Activated naive CD8-positive, alpha-beta T cell treated with anti-CD3 and anti-CD28 coated beads for 36 hours (primary cell): Measurements from ENCODE around the gene ADAM12. TPM values are rescaled to one million over a fixed set of nuclear protein-coding genes. Genes with fewer than 3 reads are reported as not detected.

Experiments used
- DNase-seq: peaks from one replicate; pipeline ENCODE4 v3.0.0; 2021
- H3K27ac Mint-ChIP-seq: one replicate; pipeline ENCODE4 v1.8.0; 2022; ENCODE audit warnings: mild to moderate bottlenecking, moderate library complexity, mixed read lengths
- H3K27me3 Mint-ChIP-seq: one replicate; pipeline ENCODE4 v1.8.0; 2022; ENCODE audit warnings: mild to moderate bottlenecking, mixed read lengths
- H3K36me3 Mint-ChIP-seq: one replicate; pipeline ENCODE4 v1.8.0; 2021; ENCODE audit warnings: mild to moderate bottlenecking, mixed read lengths
- H3K4me1 Mint-ChIP-seq: one replicate; pipeline ENCODE4 v1.8.0; 2021; ENCODE audit warnings: mixed read lengths
- H3K4me3 Mint-ChIP-seq: one replicate; pipeline ENCODE4 v1.8.0; 2022; ENCODE audit warnings: mild to moderate bottlenecking, moderate library complexity, mixed read lengths
- H3K9me3 Mint-ChIP-seq: one replicate; pipeline ENCODE4 v1.8.0; 2022; ENCODE audit warnings: mixed read lengths
- total RNA-seq, 2 experiments: library from RNA; stranded (reverse); gene quantifications; one replicate each; pipeline ENCODE4 v1.2.3, GENCODE V29; 2021

ADAM12 gene
- total RNA-seq, 2 experiments from 2014 or later: 0.08 TPM; not detected in 1

- no peak overlapping the region for H3K27ac Mint-ChIP-seq
- DNase-seq: no peak
- H3K9me3 Mint-ChIP-seq: peaks cover 8% of the 10 kb centered on the region
- H3K4me3 Mint-ChIP-seq: no peak overlapping the region
- H3K36me3 Mint-ChIP-seq: no peaks in the 10 kb centered on the region
- peaks cover 12% of the 10 kb centered on the region for H3K27me3 Mint-ChIP-seq
- H3K4me1 Mint-ChIP-seq: no peaks in the 10 kb centered on the region
These were observed 152.9 kb downstream of the ADAM12 start for GRCh38 chr10:126235091-126235978.

GRCh38 chr10:126234630-126235029, 153.6 kb downstream of the ADAM12 start:
- no peak overlapping the region for H3K4me3 Mint-ChIP-seq
- peaks cover 12% of the 10 kb centered on the region for H3K27me3 Mint-ChIP-seq
- H3K9me3 Mint-ChIP-seq: peaks cover 8% of the 10 kb centered on the region
- no peak overlapping the region for H3K27ac Mint-ChIP-seq
- H3K4me1 Mint-ChIP-seq: no peaks in the 10 kb centered on the region
- DNase-seq: no peak
- no peaks in the 10 kb centered on the region for H3K36me3 Mint-ChIP-seq

GRCh38 chr10:126233182-126234148, 154.8 kb downstream of the ADAM12 start:
- no peak for DNase-seq
- Mint-ChIP-seq H3K27me3 (peaks cover 12% of the 10 kb centered on the region), H3K27ac (peak overlapping the region; percentile 8), H3K4me1 (no peaks in the 10 kb centered on the region), H3K4me3 (no peak overlapping the region), H3K9me3 (peaks cover 8% of the 10 kb centered on the region), H3K36me3 (no peaks in the 10 kb centered on the region)

GRCh38 chr10:126230587-126230986, 157.7 kb downstream of the ADAM12 start:
- Mint-ChIP-seq H3K4me1 (no peaks in the 10 kb centered on the region), H3K36me3 (no peaks in the 10 kb centered on the region), H3K27ac (no peak overlapping the region), H3K4me3 (no peak overlapping the region), H3K9me3 (peaks cover under 1% of the 10 kb centered on the region), H3K27me3 (peaks cover 12% of the 10 kb centered on the region)
- DNase-seq: no peak

- Mint-ChIP-seq H3K36me3 (no peaks in the 10 kb centered on the region), H3K4me3 (no peak overlapping the region), H3K4me1 (no peaks in the 10 kb centered on the region), H3K9me3 (no peaks in the 10 kb centered on the region), H3K27ac (no peak overlapping the region), H3K27me3 (peaks cover 12% of the 10 kb centered on the region)
- DNase-seq: no peak
These were observed 158.6 kb downstream of the ADAM12 start for GRCh38 chr10:126229686-126230085.

GRCh38 chr10:126227762-126228134, 160.5 kb downstream of the ADAM12 start:
- no peak overlapping the region for H3K27ac Mint-ChIP-seq
- no peaks in the 10 kb centered on the region for H3K9me3 Mint-ChIP-seq
- H3K4me1 Mint-ChIP-seq: no peaks in the 10 kb centered on the region
- no peak for DNase-seq
- no peak overlapping the region for H3K4me3 Mint-ChIP-seq
- no peaks in the 10 kb centered on the region for H3K36me3 Mint-ChIP-seq
- H3K27me3 Mint-ChIP-seq: peaks cover 5% of the 10 kb centered on the region

GRCh38 chr10:126226988-126227761, 161.1 kb downstream of the ADAM12 start:
- Mint-ChIP-seq H3K27me3 (no peaks in the 10 kb centered on the region), H3K27ac (no peak overlapping the region), H3K4me1 (no peaks in the 10 kb centered on the region), H3K4me3 (no peak overlapping the region), H3K9me3 (no peaks in the 10 kb centered on the region), H3K36me3 (no peaks in the 10 kb centered on the region)
- DNase-seq: no peak

- DNase-seq: no peak
- Mint-ChIP-seq H3K4me1 (no peaks in the 10 kb centered on the region), H3K36me3 (no peaks in the 10 kb centered on the region), H3K4me3 (no peak overlapping the region), H3K27me3 (no peaks in the 10 kb centered on the region), H3K9me3 (no peaks in the 10 kb centered on the region), H3K27ac (no peak overlapping the region)
These were observed 162.1 kb downstream of the ADAM12 start for GRCh38 chr10:126226205-126226604.

- Mint-ChIP-seq H3K9me3 (no peaks in the 10 kb centered on the region), H3K4me1 (no peaks in the 10 kb centered on the region), H3K27ac (no peak overlapping the region), H3K27me3 (no peaks in the 10 kb centered on the region), H3K4me3 (no peak overlapping the region), H3K36me3 (no peaks in the 10 kb centered on the region)
- DNase-seq: no peak
These were observed 162.6 kb downstream of the ADAM12 start for GRCh38 chr10:126225672-126226008.

GRCh38 chr10:126224967-126225671, 163.2 kb downstream of the ADAM12 start:
- no peak for DNase-seq
- no peaks in the 10 kb centered on the region for H3K9me3 Mint-ChIP-seq
- H3K27me3 Mint-ChIP-seq: no peaks in the 10 kb centered on the region
- no peaks in the 10 kb centered on the region for H3K36me3 Mint-ChIP-seq
- H3K4me3 Mint-ChIP-seq: no peak overlapping the region
- no peak overlapping the region for H3K27ac Mint-ChIP-seq
- no peaks in the 10 kb centered on the region for H3K4me1 Mint-ChIP-seq

GRCh38 chr10:126223512-126224067, 164.7 kb downstream of the ADAM12 start:
- Mint-ChIP-seq H3K27ac (no peak overlapping the region), H3K27me3 (no peaks in the 10 kb centered on the region), H3K4me3 (no peak overlapping the region), H3K4me1 (no peaks in the 10 kb centered on the region), H3K9me3 (no peaks in the 10 kb centered on the region), H3K36me3 (no peaks in the 10 kb centered on the region)
- no peak for DNase-seq

GRCh38 chr10:126222736-126223511, 165.4 kb downstream of the ADAM12 start:
- DNase-seq: no peak
- no peaks in the 10 kb centered on the region for H3K9me3 Mint-ChIP-seq
- no peak overlapping the region for H3K27ac Mint-ChIP-seq
- no peaks in the 10 kb centered on the region for H3K4me1 Mint-ChIP-seq
- no peaks in the 10 kb centered on the region for H3K27me3 Mint-ChIP-seq
- no peak overlapping the region for H3K4me3 Mint-ChIP-seq
- H3K36me3 Mint-ChIP-seq: no peaks in the 10 kb centered on the region

- Mint-ChIP-seq H3K36me3 (no peaks in the 10 kb centered on the region), H3K4me3 (no peak overlapping the region), H3K9me3 (no peaks in the 10 kb centered on the region), H3K27me3 (no peaks in the 10 kb centered on the region), H3K4me1 (no peaks in the 10 kb centered on the region), H3K27ac (no peak overlapping the region)
- no peak for DNase-seq
These were observed 166.4 kb downstream of the ADAM12 start for GRCh38 chr10:126221874-126222273.
